Measurements from ENCODE around the gene DYNLT2B. TPM values are rescaled to one million over a fixed set of nuclear protein-coding genes. Genes with fewer than 3 reads are reported as not detected.

The DYNLT2B gene
- polyA plus RNA-seq (2012; ENCODE audit: insufficient read length, low read depth) = 22.9 TPM

DNA sequence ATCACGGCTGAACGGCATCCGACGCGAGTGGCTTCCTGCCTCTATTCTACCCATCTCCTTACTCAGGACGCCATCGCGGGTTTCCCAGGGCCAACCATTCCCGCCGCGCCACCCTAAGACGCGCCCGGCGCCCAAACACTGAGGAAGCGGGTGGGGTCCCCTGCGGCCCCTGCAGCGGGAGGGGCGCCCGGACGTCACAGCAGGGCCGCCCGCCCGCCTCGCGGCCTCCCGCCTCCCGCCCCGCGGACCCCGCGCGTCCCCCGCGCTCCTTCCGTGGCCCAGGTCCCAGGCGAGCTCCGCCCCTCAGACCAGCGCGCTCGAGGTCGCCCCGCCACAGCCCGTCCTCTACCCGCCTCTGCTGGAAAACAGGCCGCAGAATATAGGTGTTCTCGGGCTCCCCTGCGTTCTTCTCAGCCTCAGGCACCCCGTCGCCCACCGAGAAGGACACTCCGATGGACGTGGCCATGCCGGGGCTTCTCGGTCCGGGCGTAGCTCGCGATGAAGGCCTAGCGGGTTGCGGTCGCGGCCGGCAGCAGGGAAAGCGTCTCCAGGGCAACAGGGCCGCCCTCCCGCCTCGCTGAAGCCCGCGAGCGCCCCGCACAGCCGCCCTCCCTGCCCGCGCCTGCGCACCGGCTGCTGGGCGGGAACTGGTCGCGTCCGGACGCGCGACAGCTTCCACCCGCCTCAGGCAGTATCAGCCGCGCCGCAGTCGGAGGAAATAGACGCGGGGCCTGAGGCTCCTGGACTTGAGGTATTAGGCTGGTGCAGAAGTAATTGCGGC is at the start of gene DYNLT2B:
Gene DYNLT2B (minus strand): TSS at position 554 of the 781 bp plus-strand sequence. CDS start 88 bp downstream, at position 466.
- TF ChIP-seq TAF1 (IDR thresholded peaks at IDR 0.05; ENCODE audit: borderline replicate concordance, insufficient read depth, low read length) (peak; percentile 72; the same call in 1 of the 2 replicates), FOXP2 (optimal IDR thresholded peaks at IDR 0.05; ENCODE audit: borderline replicate concordance, extremely low read depth, extremely low read length, insufficient read depth) (peak; percentile 37), POLR2AphosphoS5 (IDR thresholded peaks at IDR 0.05; ENCODE audit: low read depth, low read length) (peak; percentile 76; the same call in 1 of the 2 replicates), SIN3A (IDR thresholded peaks at IDR 0.05; ENCODE audit: borderline replicate concordance, insufficient read depth, low read length) (0 out of 2 replicates have a peak, but pooled peaks have one; percentile 18)
- TF ChIP-seq, protein P1, sequence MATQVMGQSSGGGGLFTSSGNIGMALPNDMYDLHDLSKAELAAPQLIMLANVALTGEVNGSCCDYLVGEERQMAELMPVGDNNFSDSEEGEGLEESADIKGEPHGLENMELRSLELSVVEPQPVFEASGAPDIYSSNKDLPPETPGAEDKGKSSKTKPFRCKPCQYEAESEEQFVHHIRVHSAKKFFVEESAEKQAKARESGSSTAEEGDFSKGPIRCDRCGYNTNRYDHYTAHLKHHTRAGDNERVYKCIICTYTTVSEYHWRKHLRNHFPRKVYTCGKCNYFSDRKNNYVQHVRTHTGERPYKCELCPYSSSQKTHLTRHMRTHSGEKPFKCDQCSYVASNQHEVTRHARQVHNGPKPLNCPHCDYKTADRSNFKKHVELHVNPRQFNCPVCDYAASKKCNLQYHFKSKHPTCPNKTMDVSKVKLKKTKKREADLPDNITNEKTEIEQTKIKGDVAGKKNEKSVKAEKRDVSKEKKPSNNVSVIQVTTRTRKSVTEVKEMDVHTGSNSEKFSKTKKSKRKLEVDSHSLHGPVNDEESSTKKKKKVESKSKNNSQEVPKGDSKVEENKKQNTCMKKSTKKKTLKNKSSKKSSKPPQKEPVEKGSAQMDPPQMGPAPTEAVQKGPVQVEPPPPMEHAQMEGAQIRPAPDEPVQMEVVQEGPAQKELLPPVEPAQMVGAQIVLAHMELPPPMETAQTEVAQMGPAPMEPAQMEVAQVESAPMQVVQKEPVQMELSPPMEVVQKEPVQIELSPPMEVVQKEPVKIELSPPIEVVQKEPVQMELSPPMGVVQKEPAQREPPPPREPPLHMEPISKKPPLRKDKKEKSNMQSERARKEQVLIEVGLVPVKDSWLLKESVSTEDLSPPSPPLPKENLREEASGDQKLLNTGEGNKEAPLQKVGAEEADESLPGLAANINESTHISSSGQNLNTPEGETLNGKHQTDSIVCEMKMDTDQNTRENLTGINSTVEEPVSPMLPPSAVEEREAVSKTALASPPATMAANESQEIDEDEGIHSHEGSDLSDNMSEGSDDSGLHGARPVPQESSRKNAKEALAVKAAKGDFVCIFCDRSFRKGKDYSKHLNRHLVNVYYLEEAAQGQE (IDR thresholded peaks at IDR 0.05; ENCODE audit: insufficient read depth in 1 of 2, low read depth in 2 of 2, low read length in 2 of 2) = 0 out of 4 replicates have a peak, but pooled peaks of 1 of the 2 experiments have one; percentile 10

DNA sequence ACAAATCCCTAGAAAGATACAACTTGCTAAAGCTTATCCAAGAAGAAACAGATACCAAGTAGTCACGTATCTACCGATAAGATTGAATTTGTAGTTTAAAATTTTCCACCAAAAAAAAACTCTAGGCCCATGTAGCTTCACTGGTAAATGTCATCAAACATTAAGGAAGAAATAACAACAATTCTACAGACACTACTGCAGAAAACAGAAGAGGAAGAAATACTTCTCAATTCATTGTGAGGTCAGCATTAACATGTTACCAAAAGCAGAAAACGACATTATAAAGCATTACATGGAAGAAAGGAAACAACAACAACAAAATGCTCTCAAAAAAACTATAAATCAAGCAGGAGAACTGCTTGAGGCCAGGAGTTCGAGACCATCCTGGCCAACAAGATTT is 47.7 kb upstream of the DYNLT2B start:
- no peak for TF ChIP-seq FOXP2 (optimal IDR thresholded peaks at IDR 0.05; ENCODE audit: borderline replicate concordance, extremely low read depth, extremely low read length, insufficient read depth)
- TF ChIP-seq SIN3A (IDR thresholded peaks at IDR 0.05; ENCODE audit: borderline replicate concordance, insufficient read depth, low read length) = no peak
- TF ChIP-seq, protein P1 (IDR thresholded peaks at IDR 0.05; ENCODE audit: insufficient read depth in 1 of 2, low read depth in 2 of 2, low read length in 2 of 2) = no peak
- no peak for TF ChIP-seq TAF1 (IDR thresholded peaks at IDR 0.05; ENCODE audit: borderline replicate concordance, insufficient read depth, low read length)
- no peak for TF ChIP-seq POLR2AphosphoS5 (IDR thresholded peaks at IDR 0.05; ENCODE audit: low read depth, low read length)

DNA sequence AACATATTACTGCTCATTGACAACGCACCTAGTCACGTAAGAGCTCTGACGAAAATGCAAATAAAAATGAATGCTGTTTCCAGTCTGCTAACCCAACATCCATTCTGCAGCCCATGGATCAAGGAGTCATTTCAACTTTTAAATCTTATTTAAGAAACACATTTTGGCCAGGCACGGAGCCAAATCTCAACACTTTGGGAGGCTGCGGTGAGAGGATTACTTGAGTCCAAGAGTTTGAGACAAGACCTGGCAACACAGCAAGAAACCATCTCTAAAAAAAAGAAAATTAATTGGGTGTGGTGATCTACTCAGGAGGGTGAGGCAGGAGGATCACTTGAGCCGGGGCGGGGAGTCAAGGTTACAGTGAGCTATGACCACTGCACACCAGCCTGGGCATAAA is 42.5 kb upstream of the DYNLT2B start:
- TF ChIP-seq, protein P1 (IDR thresholded peaks at IDR 0.05; ENCODE audit: insufficient read depth in 1 of 2, low read depth in 2 of 2, low read length in 2 of 2) = no peak
- no peak for TF ChIP-seq POLR2AphosphoS5 (IDR thresholded peaks at IDR 0.05; ENCODE audit: low read depth, low read length)

DNA sequence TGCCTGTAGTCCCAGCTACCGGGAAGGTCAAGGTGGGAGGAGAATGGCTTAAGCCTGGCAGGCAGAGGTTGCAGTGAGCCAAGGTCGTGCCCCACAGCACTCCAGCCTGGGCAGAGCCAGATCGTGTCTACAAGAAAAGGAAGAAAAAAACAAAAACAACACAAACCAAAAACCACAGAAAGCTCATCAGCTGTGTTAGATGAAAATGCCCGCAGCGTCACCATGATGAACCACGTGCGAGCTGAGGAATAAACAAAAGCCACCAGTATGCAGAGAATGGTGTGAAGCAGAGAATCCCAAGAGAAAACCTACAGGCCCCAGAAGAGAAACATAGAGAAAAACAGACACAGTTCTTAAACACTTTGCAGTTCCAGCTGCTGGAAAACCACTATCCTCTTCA is 39.9 kb upstream of the DYNLT2B start:
- TF ChIP-seq POLR2AphosphoS5 (IDR thresholded peaks at IDR 0.05; ENCODE audit: low read depth, low read length) (no peak), TAF1 (IDR thresholded peaks at IDR 0.05; ENCODE audit: borderline replicate concordance, insufficient read depth, low read length) (no peak), FOXP2 (optimal IDR thresholded peaks at IDR 0.05; ENCODE audit: borderline replicate concordance, extremely low read depth, extremely low read length, insufficient read depth) (no peak), SIN3A (IDR thresholded peaks at IDR 0.05; ENCODE audit: borderline replicate concordance, insufficient read depth, low read length) (no peak)
- TF ChIP-seq, protein P1 (IDR thresholded peaks at IDR 0.05; ENCODE audit: insufficient read depth in 1 of 2, low read depth in 2 of 2, low read length in 2 of 2) = no peak
